ENCODE results near the gene PDZD2.

Gene PDZD2

DNA sequence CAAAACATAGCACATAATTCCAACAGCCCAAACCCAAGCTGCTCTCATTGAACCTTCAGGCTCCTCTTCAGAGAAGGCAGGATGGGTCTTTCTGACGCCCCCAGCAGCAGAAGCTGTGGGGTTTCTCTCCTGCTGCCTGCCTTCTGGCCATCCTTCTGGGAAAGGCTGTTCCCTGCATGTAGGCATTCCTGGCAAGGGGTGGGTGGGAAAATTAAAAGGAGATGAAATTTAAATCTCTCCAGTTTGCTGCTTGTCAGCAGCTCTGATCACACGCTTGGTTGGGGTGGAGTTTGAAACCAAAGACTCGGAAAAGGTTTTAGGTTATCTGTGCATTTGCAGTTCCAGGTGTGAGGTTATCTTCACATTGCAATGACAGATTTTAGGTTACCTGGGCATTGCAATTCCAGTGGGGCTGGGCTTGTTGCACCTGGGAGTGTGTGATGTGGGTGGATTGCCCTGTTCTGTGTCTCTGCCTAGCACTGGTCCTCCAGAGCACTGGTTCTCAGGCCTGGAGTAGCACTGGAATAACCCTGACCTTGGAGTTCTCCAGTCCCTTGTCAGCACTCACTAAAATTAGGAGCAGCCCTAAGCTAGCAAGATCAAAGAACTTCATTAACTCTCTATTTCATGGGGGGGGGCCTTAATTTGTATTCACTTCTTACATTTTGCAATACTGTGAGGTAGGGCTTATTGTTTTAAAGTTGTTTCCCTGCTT is 109.7 kb downstream of the PDZD2 start:
- TF ChIP-seq, protein P1, sequence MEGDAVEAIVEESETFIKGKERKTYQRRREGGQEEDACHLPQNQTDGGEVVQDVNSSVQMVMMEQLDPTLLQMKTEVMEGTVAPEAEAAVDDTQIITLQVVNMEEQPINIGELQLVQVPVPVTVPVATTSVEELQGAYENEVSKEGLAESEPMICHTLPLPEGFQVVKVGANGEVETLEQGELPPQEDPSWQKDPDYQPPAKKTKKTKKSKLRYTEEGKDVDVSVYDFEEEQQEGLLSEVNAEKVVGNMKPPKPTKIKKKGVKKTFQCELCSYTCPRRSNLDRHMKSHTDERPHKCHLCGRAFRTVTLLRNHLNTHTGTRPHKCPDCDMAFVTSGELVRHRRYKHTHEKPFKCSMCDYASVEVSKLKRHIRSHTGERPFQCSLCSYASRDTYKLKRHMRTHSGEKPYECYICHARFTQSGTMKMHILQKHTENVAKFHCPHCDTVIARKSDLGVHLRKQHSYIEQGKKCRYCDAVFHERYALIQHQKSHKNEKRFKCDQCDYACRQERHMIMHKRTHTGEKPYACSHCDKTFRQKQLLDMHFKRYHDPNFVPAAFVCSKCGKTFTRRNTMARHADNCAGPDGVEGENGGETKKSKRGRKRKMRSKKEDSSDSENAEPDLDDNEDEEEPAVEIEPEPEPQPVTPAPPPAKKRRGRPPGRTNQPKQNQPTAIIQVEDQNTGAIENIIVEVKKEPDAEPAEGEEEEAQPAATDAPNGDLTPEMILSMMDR (IDR thresholded peaks at IDR 0.05; ENCODE audit: low read depth, low read length) = no peak
- no peak overlapping the region for H3K4me3 ChIP-seq (ENCODE audit: low read depth, low read length)

DNA sequence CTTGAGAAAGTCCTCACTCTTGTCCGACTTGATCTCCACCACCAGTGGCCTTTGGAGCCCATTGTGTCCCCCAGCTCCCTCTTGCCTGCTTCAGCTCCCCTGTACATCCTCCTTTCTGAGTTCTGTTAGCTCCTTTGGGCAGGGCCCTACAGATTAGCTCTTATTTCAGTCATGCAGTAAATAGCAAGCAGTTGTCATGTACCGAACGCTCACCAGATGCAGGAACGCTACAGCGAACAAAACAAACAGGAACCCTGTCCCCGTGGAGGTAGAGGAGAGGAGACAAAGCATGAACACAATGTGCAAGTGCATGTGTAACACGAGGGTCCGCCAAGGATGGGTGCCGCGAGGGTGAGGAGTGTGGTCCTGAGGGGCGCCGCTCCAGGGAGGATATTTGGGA is 111.3 kb downstream of the PDZD2 start:
- no peak overlapping the region for H3K4me3 ChIP-seq (ENCODE audit: low read depth, low read length)
- TF ChIP-seq, protein P1 (IDR thresholded peaks at IDR 0.05; ENCODE audit: low read depth, low read length) = no peak

DNA sequence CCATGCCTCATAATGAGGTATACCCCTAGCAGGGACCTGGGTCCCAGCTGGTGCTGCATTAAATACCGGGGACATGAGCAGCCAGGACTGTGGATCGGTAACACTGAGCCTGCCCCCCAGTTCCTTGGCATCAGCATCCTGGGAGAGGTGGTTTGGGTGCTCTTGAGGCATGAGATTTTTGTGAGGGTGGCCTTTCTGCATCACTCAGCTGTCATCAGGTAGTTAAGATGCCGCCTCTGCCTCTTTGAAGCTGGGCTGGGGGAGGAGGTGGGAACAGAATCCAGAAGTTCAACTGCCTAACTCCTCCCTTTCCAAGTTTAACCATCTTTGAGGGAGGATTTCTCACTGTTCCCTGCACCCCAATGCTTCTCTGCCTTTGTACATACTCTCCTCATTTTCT is 112.7 kb downstream of the PDZD2 start:
- H3K4me3 ChIP-seq (ENCODE audit: low read depth, low read length) = no peak overlapping the region

DNA sequence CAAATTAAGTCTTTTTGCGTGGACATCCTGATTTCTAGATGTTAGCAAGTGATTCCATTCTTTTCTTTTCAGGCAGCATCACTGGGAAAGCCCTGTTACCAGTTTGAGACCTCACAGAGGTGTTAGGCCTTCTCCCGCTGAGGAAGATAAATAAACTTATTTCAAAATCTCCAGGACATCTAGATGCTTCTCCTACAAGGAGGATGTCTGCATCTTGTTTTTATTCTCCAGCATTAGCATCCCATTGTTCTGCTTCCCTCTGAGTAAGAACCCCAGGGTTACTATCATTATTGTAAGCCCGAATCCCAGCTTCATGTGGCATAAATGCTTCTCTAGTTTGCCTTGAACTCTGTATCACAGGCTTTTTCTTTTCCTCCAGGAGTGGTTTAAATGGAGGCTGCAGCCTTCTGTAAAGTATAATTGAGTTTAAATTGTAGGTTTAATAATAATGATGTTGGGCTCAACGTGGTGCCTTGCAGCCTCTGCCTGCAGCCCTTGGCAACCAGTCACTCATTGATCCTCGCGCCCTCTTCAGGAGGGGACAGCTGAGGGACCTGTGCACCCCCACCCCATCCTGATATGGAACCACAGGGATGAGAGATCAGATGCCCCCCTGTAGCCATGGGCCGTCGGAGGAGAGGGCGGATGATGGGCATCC is 114.9 kb downstream of the PDZD2 start:
- TF ChIP-seq, protein P1 (IDR thresholded peaks at IDR 0.05; ENCODE audit: low read depth, low read length) = no peak
- H3K4me3 ChIP-seq (ENCODE audit: low read depth, low read length) = no peak overlapping the region

More for the DNA sequence above, 112.7 kb downstream of the PDZD2 start:
- TF ChIP-seq, protein P1 (IDR thresholded peaks at IDR 0.05; ENCODE audit: low read depth, low read length) = no peak

DNA sequence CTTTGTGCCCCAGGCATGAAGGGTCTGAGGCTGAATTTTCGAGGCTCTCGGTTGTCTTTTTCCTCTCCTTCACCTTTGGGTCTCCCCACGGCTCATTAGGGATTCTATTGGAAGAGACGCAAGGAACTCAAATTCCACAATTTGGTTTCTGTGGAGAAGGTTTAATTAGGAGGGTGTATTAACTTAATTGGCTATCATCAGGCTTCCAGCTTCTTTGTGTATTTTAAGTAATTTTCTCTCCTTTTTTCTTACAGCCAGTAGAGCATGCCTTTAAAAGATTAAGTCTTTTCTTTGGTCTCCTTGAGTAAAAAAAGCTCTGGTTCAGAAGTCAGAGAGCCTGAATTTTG is 115.4 kb downstream of the PDZD2 start:
- TF ChIP-seq, protein P1 (IDR thresholded peaks at IDR 0.05; ENCODE audit: low read depth, low read length) = no peak
- no peak overlapping the region for H3K4me3 ChIP-seq (ENCODE audit: low read depth, low read length)

DNA sequence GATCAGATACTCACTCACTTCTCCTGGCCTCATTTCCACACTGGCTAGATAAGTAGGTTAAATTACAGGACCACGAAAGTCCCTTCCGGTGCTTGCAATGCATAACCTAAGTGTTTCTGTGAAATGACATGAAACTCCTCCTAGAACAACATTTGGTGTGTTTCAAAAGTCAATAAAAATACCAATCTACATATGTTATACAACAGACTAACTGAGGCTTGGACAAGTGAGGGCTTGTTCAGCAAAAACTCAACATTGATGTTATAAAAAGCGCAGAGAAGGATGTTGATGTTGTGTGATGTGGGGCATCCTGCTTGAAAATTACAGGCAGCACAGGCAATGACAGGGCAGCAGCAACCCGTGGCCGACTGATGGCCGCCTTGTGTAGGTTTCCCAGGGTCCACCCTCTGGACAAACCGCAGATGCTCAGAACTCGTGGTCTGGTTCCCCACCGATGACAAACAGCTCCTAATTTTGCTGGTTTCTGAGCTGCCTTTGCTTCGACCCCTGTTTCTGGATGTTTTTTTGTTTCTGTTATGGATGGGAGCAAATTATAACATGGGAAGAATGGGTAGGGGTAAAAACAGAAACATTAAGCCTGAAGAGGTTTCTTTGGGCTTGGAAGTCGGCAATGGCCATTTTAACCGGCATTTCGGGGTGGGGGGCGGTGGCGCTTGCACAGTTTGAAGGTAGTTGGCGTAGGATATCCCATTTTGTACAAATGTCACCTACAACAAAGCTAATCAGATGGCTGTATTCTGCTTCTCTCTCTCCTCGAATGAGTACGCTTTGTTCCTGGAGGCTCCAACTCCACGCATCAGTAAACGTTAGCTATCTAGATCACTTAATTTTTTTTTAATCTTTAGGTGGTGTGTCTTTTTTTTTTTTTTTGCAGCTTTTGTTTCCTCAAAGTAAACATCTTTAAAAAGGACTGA is 116.1 kb downstream of the PDZD2 start:
- TF ChIP-seq, protein P1 (IDR thresholded peaks at IDR 0.05; ENCODE audit: low read depth, low read length) = no peak
- H3K4me3 ChIP-seq (ENCODE audit: low read depth, low read length) = no peak overlapping the region

Data from WI38 (cell line).